Cardiac muscle cell (in vitro differentiated cells and primary cell): ENCODE measurements around the gene ARHGAP35. TPM values are rescaled to one million over a fixed set of nuclear protein-coding genes. Genes with fewer than 3 reads are reported as not detected.
"Not testable (repeated sequence)": the region's sequence is repeated elsewhere in the genome, so short reads cannot be mapped to it uniquely, and the experiment has no call there.

Experiments used
- DNase-seq, 2 donors: peaks; one replicate each; pipeline versions ENCODE4 v3.0.0 to v3.0.0-alpha.2; 2010 to 2017; ENCODE audit warnings: low read depth in 1 of 2, low spot score in 1 of 2
- H3K27ac ChIP-seq: fragments of 200-600 bp; sonication (generic); 2 replicates; pipeline ENCODE4 v1.5.1; 2016
- H3K27me3 ChIP-seq: fragments of 200-600 bp; sonication (generic); 2 replicates; pipeline ENCODE4 v1.6.0; 2016; ENCODE audit warnings: control low read depth
- H3K36me3 ChIP-seq: fragments of 200-600 bp; sonication (generic); 2 replicates; pipeline ENCODE4 v1.5.1; 2016; ENCODE audit warnings: control low read depth
- H3K4me1 ChIP-seq: fragments of 200-600 bp; sonication (generic); 2 replicates; pipeline ENCODE4 v1.8.1; 2017; ENCODE audit warnings: low read depth, mild to moderate bottlenecking, mixed run types
- H3K4me3 ChIP-seq: fragments of 200-600 bp; sonication (generic); 2 replicates; pipeline ENCODE4 v1.5.1; 2016; ENCODE audit warnings: mild to moderate bottlenecking
- H3K9me3 ChIP-seq: fragments of 200-600 bp; sonication (generic); 2 replicates; pipeline ENCODE4 v1.5.1; 2017; ENCODE audit warnings: low read depth, mild to moderate bottlenecking, control low read depth
- CTCF ChIP-seq: IDR thresholded peaks from 2 replicates; pipeline ENCODE4 v1.5.1; 2012; ENCODE audit warnings: low read depth, mild to moderate bottlenecking, low read length
- polyA plus RNA-seq: library from polyadenylated mRNA; unstranded; fragments of >200 nt; fragmentation: Nextera tagmentation; extraction: Ambion mirVana; gene quantifications from 2 replicates; pipeline ENCODE4 v1.2.1, GENCODE V29; 2016
- total RNA-seq: library from RNA; depleted of rRNA; stranded (reverse); fragments of >200 nt; gene quantifications from 2 replicates; pipeline ENCODE4 v1.2.3, GENCODE V29; 2016

The ARHGAP35 gene
- total and polyA plus RNA-seq, 2 experiments from 2014 or later = 15.9 to 36.9 TPM

- no peak for DNase-seq
- no peak overlapping the region for H3K4me3 ChIP-seq
- no peaks in the 10 kb centered on the region for H3K9me3 ChIP-seq
- no peak overlapping the region for H3K27ac ChIP-seq
- peaks cover 10% of the 10 kb centered on the region for H3K4me1 ChIP-seq
- no peak for TF ChIP-seq CTCF
- H3K27me3 ChIP-seq = no peaks in the 10 kb centered on the region
- H3K36me3 ChIP-seq = no peaks in the 10 kb centered on the region
These were observed 39.0 kb upstream of the ARHGAP35 start for GRCh38 chr19:46821512-46822409.

- H3K4me3 ChIP-seq, H3K27ac ChIP-seq, H3K36me3 ChIP-seq, H3K9me3 ChIP-seq, DNase-seq, H3K27me3 ChIP-seq: not testable (repeated sequence)
- peaks cover 10% of the 10 kb centered on the region for H3K4me1 ChIP-seq
These were observed 38.4 kb upstream of the ARHGAP35 start for GRCh38 chr19:46822410-46822787.

GRCh38 chr19:46823049-46823448 is 37.7 kb upstream of the ARHGAP35 start:
- H3K4me1 ChIP-seq = peaks cover 10% of the 10 kb centered on the region
- DNase-seq = no peak
- no peaks in the 10 kb centered on the region for H3K9me3 ChIP-seq
- no peak overlapping the region for H3K4me3 ChIP-seq
- TF ChIP-seq CTCF = no peak
- H3K27ac ChIP-seq = no peak overlapping the region
- H3K36me3 ChIP-seq = no peaks in the 10 kb centered on the region
- H3K27me3 ChIP-seq = no peaks in the 10 kb centered on the region

- no peak overlapping the region for H3K4me3 ChIP-seq
- no peak overlapping the region for H3K27ac ChIP-seq
- H3K4me1 ChIP-seq = peaks cover 10% of the 10 kb centered on the region
- H3K27me3 ChIP-seq = no peaks in the 10 kb centered on the region
- TF ChIP-seq CTCF = no peak
- no peak for DNase-seq
- H3K9me3 ChIP-seq = no peaks in the 10 kb centered on the region
- no peaks in the 10 kb centered on the region for H3K36me3 ChIP-seq
These were observed 35.7 kb upstream of the ARHGAP35 start for GRCh38 chr19:46824890-46825730.

- H3K36me3 ChIP-seq = no peaks in the 10 kb centered on the region
- peaks cover 7% of the 10 kb centered on the region for H3K4me1 ChIP-seq
- no peaks in the 10 kb centered on the region for H3K27me3 ChIP-seq
- no peak for TF ChIP-seq CTCF
- no peak overlapping the region for H3K4me3 ChIP-seq
- no peak overlapping the region for H3K27ac ChIP-seq
- no peaks in the 10 kb centered on the region for H3K9me3 ChIP-seq
- DNase-seq = no peak
These were observed 35.1 kb upstream of the ARHGAP35 start for GRCh38 chr19:46825731-46826055.

- no peak for TF ChIP-seq CTCF
- Histone ChIP-seq H3K36me3 (no peaks in the 10 kb centered on the region), H3K4me3 (no peak overlapping the region), H3K27me3 (no peaks in the 10 kb centered on the region), H3K27ac (no peak overlapping the region), H3K9me3 (no peaks in the 10 kb centered on the region), H3K4me1 (no peaks in the 10 kb centered on the region)
- no peak for DNase-seq
These were observed 32.3 kb upstream of the ARHGAP35 start for GRCh38 chr19:46828484-46828883.
